ENCODE data around the gene ZMIZ2. TPM values are rescaled to one million over a fixed set of nuclear protein-coding genes. Genes with fewer than 3 reads are reported as not detected.

The ZMIZ2 gene
- total RNA-seq, 1 experiment from 2014 or later, result 142 TPM

DNA sequence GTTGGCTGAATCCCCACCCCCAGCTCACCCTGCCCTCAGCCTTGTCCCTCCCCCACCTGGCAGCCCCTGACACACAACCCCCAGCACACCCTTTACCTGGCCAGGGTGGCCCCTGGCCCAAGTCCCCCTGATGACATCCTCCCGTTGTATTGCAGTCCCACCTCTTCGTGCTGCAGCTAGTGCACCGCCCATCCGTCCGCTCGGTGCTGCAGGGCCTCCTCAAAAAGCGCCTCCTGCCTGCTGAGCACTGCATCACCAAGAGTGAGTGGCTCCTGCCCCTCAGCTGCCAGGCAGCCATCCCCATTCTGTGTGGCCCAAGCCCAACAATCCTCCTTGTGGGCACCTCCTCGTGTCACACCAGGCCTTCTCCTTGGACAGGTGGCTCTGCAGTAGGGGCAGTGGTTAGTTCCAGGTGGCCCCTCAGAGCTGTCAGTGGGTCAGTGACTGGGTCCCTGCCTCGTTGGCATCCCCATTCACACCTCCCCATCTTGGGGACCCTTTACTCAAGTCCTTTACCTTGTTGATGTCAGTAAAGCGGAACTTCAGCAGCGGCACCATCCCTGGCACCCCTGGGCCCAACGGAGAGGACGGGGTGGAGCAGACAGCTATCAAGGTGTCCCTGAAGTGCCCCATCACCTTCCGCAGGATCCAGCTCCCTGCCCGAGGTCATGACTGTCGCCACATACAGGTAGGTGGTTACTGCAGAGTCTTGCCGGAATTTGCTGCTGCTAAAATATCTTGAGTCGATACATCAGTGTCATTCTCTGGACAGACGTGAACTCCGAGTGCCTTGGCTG is 14.3 kb downstream of the ZMIZ2 start:
- CTCF ChIA-PET, result no interaction called here
- Histone ChIP-seq H3K27me3 (ENCODE audit: insufficient read depth, low read depth) (no peaks in the 10 kb centered on the region), H2AFZ (no peak overlapping the region), H3K9me3 (ENCODE audit: insufficient read depth, low read depth) (no peaks in the 10 kb centered on the region), H3F3A (ENCODE audit: insufficient read depth, low read depth) (peaks cover 20% of the 10 kb centered on the region; the same call in 1 of the 2 replicates), H3K9me2 (ENCODE audit: insufficient read depth) (no peaks in the 10 kb centered on the region), H4K20me1 (ENCODE audit: insufficient read depth) (peaks cover 6% of the 10 kb centered on the region; the same call in 1 of the 2 replicates), H3K27ac (no peak overlapping the region), H3K4me2 (no peak overlapping the region), H3K79me2 (ENCODE audit: low read depth) (no peaks in the 10 kb centered on the region), H3K36me3 (ENCODE audit: low read depth) (0 out of 2 replicates have a peak, but pooled peaks cover 24% of the 10 kb centered on the region), H3K4me3 (no peak overlapping the region), H3K4me1 (replicated peaks; ENCODE audit: insufficient read depth) (no peaks in the 10 kb centered on the region)
- no peak for DNase-seq
- BruUV-seq (replicated peaks), result no TSS peak
- intact Hi-C loops (cut with micrococcal nuclease; ENCODE audit: unreplicated experiment), result no loop called here
- TF ChIP-seq, protein P1, sequence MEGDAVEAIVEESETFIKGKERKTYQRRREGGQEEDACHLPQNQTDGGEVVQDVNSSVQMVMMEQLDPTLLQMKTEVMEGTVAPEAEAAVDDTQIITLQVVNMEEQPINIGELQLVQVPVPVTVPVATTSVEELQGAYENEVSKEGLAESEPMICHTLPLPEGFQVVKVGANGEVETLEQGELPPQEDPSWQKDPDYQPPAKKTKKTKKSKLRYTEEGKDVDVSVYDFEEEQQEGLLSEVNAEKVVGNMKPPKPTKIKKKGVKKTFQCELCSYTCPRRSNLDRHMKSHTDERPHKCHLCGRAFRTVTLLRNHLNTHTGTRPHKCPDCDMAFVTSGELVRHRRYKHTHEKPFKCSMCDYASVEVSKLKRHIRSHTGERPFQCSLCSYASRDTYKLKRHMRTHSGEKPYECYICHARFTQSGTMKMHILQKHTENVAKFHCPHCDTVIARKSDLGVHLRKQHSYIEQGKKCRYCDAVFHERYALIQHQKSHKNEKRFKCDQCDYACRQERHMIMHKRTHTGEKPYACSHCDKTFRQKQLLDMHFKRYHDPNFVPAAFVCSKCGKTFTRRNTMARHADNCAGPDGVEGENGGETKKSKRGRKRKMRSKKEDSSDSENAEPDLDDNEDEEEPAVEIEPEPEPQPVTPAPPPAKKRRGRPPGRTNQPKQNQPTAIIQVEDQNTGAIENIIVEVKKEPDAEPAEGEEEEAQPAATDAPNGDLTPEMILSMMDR (conservative IDR thresholded peaks at IDR 0.05), result no peak
- TF ChIP-seq EZH2 (IDR thresholded peaks at IDR 0.05; ENCODE audit: low read depth), result no peak
- POLR2A ChIA-PET (ENCODE audit: unreplicated experiment), result no interaction called here

DNA sequence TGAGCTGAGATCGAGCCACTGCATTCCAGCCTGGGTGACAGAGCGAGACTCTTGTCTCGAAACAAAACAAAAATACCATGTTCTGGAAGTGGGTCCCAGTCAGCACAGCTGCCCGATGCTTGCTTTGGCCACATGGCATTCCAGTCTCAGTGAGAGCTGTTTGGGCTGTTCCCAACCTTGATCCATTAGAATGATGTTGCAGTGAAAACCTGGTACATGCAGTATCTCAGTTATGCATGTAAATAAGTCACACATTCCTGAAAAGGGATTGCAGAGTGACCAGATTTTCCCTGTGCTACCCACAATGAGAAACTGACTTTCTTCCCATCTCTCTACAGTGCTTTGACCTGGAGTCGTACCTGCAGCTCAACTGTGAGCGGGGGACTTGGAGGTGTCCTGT is 15.4 kb downstream of the ZMIZ2 start:
- H3K79me2 ChIP-seq (ENCODE audit: low read depth), result no peaks in the 10 kb centered on the region
- H3K4me2 ChIP-seq, result no peak overlapping the region
- H3K4me1 ChIP-seq (replicated peaks; ENCODE audit: insufficient read depth), result no peaks in the 10 kb centered on the region
- H3K27ac ChIP-seq, result no peak overlapping the region
- H4K20me1 ChIP-seq (ENCODE audit: insufficient read depth), result peaks cover 6% of the 10 kb centered on the region; the same call in 1 of the 2 replicates
- intact Hi-C loops (cut with micrococcal nuclease; ENCODE audit: unreplicated experiment), result loop anchor here (2.0 kb wide), 2 partner anchors 85 to 175 kb away; partner anchors contain the start of gene H2AZ2
- 0 out of 2 replicates have a peak, but pooled peaks cover 22% of the 10 kb centered on the region for H3K36me3 ChIP-seq (ENCODE audit: low read depth)
- POLR2A ChIA-PET (ENCODE audit: unreplicated experiment), result no interaction called here
- H3F3A ChIP-seq (ENCODE audit: insufficient read depth, low read depth), result peaks cover 19% of the 10 kb centered on the region; the same call in 1 of the 2 replicates
- CTCF ChIA-PET, result no interaction called here
- no peak for DNase-seq
- H3K4me3 ChIP-seq, result no peak overlapping the region
- TF ChIP-seq, protein P1 (conservative IDR thresholded peaks at IDR 0.05), result no peak
- no peak for TF ChIP-seq EZH2 (IDR thresholded peaks at IDR 0.05; ENCODE audit: low read depth)
- no peaks in the 10 kb centered on the region for H3K27me3 ChIP-seq (ENCODE audit: insufficient read depth, low read depth)
- H3K9me2 ChIP-seq (ENCODE audit: insufficient read depth), result no peaks in the 10 kb centered on the region
- H3K9me3 ChIP-seq (ENCODE audit: insufficient read depth, low read depth), result no peaks in the 10 kb centered on the region
- H2AFZ ChIP-seq, result no peak overlapping the region
- no TSS peak for BruUV-seq (replicated peaks)

DNA sequence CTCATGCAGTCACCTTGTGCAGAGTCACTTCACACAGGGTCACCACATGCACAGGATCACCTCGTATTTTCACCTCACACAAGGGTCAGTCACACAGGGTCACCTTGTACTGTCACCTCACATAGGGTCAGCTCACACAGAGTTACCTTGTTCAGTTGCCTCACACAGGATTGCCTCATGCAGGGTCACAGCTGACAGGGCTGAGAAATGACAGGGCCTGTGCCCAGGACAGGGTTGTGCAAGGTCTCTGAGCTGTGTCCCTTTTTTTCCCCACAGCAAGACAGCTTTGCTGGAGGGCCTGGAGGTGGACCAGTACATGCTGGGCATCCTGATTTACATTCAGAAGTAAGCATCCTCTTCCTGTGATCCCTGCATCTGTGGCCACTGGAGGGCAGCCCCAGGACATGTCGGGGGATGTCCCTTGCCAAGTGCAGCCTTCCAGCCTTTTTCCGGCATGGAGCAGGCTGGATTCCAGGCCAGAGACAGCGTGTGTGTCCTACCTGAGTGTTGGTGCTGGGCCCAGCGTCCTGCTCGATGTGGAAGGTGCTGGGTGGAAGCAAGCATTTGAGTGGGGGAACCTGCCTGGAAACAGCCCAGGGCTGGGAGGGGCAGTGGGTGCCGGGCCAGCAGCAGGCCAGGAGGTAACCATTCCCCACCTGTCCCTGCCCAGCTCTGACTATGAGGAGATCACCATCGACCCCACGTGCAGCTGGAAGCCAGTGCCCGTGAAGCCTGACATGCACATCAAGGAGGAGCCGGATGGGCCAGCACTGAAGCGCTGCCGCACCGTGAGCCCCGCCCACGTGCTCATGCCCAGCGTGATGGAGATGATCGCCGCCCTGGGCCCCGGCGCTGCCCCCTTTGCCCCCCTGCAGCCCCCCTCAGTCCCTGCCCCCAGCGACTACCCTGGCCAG is 16.3 kb downstream of the ZMIZ2 start:
- no peak overlapping the region for H2AFZ ChIP-seq
- H3K4me3 ChIP-seq, result no peak overlapping the region
- CTCF ChIA-PET, result interaction anchor here (0.5 kb wide), 1 partner anchor 55 kb away, joined by 3 read pairs; no protein-coding TSS in a partner anchor
- 0 out of 2 replicates have a peak, but pooled peaks cover 19% of the 10 kb centered on the region for H3K36me3 ChIP-seq (ENCODE audit: low read depth)
- no peak for DNase-seq
- H3K9me2 ChIP-seq (ENCODE audit: insufficient read depth), result no peaks in the 10 kb centered on the region
- no peaks in the 10 kb centered on the region for H3K27me3 ChIP-seq (ENCODE audit: insufficient read depth, low read depth)
- peaks cover 5% of the 10 kb centered on the region for H3K4me1 ChIP-seq (replicated peaks; ENCODE audit: insufficient read depth)
- H3K27ac ChIP-seq, result no peak overlapping the region
- TF ChIP-seq, protein P1 (conservative IDR thresholded peaks at IDR 0.05), result peak; percentile 52
- no peak for TF ChIP-seq EZH2 (IDR thresholded peaks at IDR 0.05; ENCODE audit: low read depth)
- intact Hi-C loops (cut with micrococcal nuclease; ENCODE audit: unreplicated experiment), result loop anchor here (1.0 to 2.0 kb wide), 3 partner anchors 32 to 176 kb away; partner anchors contain the start of gene H2AZ2
- no peaks in the 10 kb centered on the region for H3K9me3 ChIP-seq (ENCODE audit: insufficient read depth, low read depth)
- 0 out of 2 replicates have a peak, but pooled peaks cover 3% of the 10 kb centered on the region for H4K20me1 ChIP-seq (ENCODE audit: insufficient read depth)
- H3K79me2 ChIP-seq (ENCODE audit: low read depth), result no peaks in the 10 kb centered on the region
- H3K4me2 ChIP-seq, result no peak overlapping the region
- BruUV-seq (replicated peaks), result no TSS peak
- POLR2A ChIA-PET (ENCODE audit: unreplicated experiment), result interaction anchor here (0.7 kb wide), 1 partner anchor 126 kb away, joined by 5 read pairs; no protein-coding TSS in a partner anchor
- peaks cover 28% of the 10 kb centered on the region for H3F3A ChIP-seq (ENCODE audit: insufficient read depth, low read depth)
